Activated naive CD4-positive, alpha-beta T cell treated with anti-CD3 and anti-CD28 coated beads, Interleukin-2, amount 10 ng/mL, durations not matched to agents 7 days and 5 days (primary cell): ENCODE results near the gene SLX9.

Source experiments
- CTCF ChIA-PET: fragments of 350-600 bp; sonication (Branson Sonifier 250); formaldehyde crosslinking; loops from one replicate; lab custom pipeline; 2021; ENCODE audit warnings: antibody characterized with exemption; lab: Charles Lee
- DNase-seq: peaks from one replicate; pipeline ENCODE4 v3.0.0-alpha.2; 2020
- H3K27ac Mint-ChIP-seq: one replicate; pipeline ENCODE4 v1.8.0; 2021; ENCODE audit warnings: mild to moderate bottlenecking, moderate library complexity, mixed read lengths
- H3K27me3 Mint-ChIP-seq: one replicate; pipeline ENCODE4 v1.8.0; 2021; ENCODE audit warnings: mild to moderate bottlenecking, mixed read lengths
- H3K36me3 Mint-ChIP-seq: one replicate; pipeline ENCODE4 v1.8.0; 2021; ENCODE audit warnings: mixed read lengths
- H3K4me1 Mint-ChIP-seq: one replicate; pipeline ENCODE4 v1.8.0; 2021; ENCODE audit warnings: mixed read lengths
- H3K4me3 Mint-ChIP-seq: one replicate; pipeline ENCODE4 v1.8.0; 2021; ENCODE audit warnings: mild to moderate bottlenecking, moderate library complexity, mixed read lengths
- H3K9me3 Mint-ChIP-seq: one replicate; pipeline ENCODE4 v1.8.0; 2021; ENCODE audit warnings: mixed read lengths

The SLX9 gene

DNA sequence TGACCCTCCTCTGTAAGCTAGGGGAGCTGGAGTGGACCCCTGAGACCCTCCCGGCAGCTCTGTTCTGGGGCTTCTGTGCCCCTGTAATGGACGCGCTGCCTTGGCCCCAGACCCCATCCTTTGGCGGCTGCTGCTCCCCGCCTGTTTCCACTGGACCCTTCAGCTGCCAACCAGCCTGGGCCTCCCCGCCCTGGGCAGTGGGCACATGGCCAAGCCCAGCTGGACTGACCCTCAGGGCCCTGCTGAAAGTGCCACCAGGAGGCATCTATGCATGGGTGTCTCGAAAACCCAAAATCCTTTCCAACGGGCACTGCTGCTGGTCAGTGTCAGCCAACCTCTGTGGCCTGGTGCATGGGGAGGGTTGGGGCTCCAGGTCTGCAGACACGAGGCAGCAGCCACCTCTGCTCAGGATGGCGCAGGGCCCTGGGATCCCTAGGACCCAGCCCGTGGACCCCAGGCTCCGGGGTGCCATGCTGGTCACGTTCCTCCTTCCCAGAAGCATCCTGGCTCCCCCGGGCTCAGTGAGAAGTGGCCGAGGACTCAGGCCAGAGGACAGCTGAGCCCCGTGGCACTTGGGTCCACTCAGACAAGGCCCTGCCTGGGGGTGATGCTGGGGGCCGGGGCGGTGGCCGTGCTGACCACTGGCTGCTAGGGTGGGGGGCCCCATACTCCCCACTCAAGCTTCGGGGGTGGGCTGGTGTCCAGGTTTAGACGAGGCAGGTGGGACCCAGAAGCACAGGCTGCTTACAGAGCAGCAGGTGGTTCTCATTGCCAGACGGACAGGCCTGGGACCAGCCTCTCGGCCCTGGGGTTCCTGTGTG lies 46.9 kb downstream of the SLX9 start:
- Mint-ChIP-seq H3K4me1 (no peaks in the 10 kb centered on the region), H3K9me3 (no peaks in the 10 kb centered on the region), H3K36me3 (no peaks in the 10 kb centered on the region), H3K4me3 (no peak overlapping the region), H3K27ac (no peak overlapping the region), H3K27me3 (peaks cover 5% of the 10 kb centered on the region)
- CTCF ChIA-PET = no interaction called here
- no peak for DNase-seq

DNA sequence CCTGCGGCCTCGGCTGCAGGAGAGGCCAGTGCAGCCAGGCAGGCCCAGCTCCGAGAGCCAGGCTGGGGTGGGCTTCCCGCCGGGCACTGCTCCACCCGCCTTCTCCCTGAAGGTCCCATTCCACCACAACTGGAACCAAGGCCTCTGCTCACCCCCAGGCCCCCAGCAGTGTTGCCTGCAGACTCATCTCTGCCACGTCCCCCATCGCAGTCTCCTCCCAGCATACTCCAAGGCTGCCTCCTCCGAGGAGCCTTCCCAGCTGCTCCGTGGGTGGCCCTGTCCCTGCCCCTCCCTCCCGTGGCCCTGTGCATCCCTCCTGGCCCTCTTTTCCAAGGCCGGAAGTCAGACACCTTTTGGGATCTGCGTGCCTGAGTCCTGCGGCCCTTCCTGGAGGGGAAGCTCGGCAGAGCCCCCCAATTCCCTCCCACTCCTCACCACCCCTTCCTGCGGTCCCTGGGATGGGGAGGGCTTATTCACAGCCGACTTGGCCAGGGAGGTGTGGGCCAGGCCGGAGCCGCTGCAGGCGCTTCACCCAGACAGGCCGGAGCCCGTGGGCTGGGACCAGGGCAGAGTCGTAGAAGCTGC lies 47.6 kb downstream of the SLX9 start:
- no peak overlapping the region for H3K4me3 Mint-ChIP-seq
- H3K4me1 Mint-ChIP-seq = no peaks in the 10 kb centered on the region
- H3K27ac Mint-ChIP-seq = no peak overlapping the region
- no peaks in the 10 kb centered on the region for H3K9me3 Mint-ChIP-seq
- H3K27me3 Mint-ChIP-seq = peaks cover 5% of the 10 kb centered on the region
- no peaks in the 10 kb centered on the region for H3K36me3 Mint-ChIP-seq
- no peak for DNase-seq
- CTCF ChIA-PET = no interaction called here

DNA sequence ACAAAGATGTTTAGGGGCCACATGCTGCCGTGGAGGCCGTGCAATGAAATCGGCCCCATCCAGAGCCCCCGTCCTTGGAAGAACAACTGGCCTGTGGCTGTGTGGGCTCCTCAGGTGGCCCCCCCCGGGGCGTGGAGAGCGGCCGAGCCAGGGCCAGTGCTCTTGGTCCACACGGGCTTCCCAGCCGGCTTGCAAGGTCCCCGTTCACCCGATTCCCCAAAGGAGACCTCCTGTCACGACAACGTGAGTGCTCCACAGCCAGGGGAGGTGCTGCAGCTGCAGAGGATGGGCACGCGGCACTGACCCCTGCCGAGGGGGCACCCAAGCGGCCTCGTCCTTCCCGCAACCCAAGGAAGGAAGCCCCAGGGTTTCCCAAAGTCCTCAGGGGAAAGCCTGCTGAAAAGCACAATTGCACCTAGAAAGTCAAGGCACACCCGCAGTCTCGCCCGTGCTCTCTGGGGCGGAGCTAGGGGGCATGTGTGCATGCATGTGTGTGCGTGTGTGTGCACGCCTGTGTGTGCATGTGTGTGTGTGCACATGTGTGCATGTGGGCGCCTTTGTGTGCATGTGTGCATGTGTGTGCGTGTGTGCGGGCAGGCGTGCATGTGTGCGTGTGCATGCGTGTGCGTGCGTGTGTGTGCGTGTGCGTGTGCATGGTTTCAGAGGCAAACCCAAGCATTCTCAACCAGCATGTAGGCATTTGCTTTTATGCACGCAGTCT lies 48.2 kb downstream of the SLX9 start:
- DNase-seq = no peak
- H3K9me3 Mint-ChIP-seq = no peaks in the 10 kb centered on the region
- H3K36me3 Mint-ChIP-seq = no peaks in the 10 kb centered on the region
- no peak overlapping the region for H3K27ac Mint-ChIP-seq
- CTCF ChIA-PET = interaction anchor here (0.6 kb wide), 1 partner anchor 980 kb away, joined by 3 read pairs; no protein-coding TSS in a partner anchor
- no peaks in the 10 kb centered on the region for H3K4me1 Mint-ChIP-seq
- H3K27me3 Mint-ChIP-seq = peaks cover 5% of the 10 kb centered on the region
- H3K4me3 Mint-ChIP-seq = no peak overlapping the region

DNA sequence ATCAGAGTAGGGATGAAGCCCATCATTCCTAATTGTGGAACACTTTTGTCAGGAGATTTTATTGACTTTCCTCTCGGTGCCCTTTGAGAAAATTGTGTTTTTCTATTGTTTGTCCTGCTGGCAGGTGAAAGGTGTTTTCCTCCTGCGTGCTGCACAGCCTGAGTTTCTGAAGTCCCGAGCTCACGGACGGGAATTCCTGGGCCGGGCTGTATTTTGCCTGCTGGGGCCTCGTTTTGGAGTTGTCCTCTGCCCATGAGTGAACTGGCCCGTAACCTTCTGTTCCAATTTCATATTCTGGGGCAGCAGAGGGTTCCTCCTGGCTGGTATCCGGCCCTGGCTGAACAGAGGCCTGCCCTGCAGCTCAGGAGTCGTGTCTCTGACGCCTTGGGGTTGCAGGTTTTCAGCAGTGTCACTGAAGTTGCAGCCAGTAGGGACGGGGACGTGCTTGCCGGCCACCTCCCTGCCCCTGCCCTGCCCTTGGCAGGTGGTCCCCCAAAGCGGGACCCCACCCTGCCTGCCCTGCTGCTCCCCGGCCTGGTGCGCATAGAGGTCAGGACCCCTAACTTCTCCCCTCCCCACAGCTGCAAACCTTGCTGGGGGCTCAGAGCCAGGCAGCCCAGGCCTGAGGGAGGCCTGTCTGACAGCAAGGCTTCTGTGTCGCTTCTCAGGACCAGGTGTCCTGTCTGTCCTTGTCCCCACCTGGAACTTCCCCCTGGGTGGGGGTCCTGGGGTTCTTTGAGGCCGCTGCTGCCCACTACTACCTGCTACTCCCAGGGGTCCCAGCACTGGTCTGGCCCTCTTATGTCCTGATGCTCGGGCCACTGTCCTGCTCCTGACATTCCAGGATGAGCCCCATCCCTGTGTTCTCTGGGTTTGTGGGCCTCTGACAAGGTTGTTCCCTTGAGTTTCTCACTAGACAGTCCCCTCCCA lies 49.0 kb downstream of the SLX9 start:
- Mint-ChIP-seq H3K9me3 (no peaks in the 10 kb centered on the region), H3K36me3 (no peaks in the 10 kb centered on the region), H3K4me1 (no peaks in the 10 kb centered on the region), H3K27ac (no peak overlapping the region), H3K27me3 (peaks cover 5% of the 10 kb centered on the region), H3K4me3 (no peak overlapping the region)
- no peak for DNase-seq
- CTCF ChIA-PET = interaction anchor here (0.6 kb wide), 1 partner anchor 979 kb away, joined by 3 read pairs; no protein-coding TSS in a partner anchor

DNA sequence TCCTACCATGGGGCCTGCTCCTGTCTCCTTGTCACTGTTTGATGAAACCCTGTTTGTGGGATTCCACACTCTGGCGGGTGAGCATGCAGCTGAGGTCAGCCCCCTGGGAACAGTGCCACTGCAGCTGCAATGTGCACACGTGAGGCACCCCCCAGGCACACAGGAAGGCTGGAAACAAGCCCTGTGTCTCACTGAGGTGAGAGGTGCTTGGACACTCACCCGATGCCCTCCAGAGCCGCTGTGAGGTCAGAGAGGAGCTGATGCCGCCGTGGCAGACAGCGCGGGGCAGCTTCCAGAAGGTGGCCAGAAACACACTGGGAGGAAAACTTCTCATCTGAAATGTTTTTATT lies 49.7 kb downstream of the SLX9 start:
- DNase-seq = no peak
- Mint-ChIP-seq H3K4me3 (no peak overlapping the region), H3K9me3 (no peaks in the 10 kb centered on the region), H3K27ac (no peak overlapping the region), H3K27me3 (peaks cover 5% of the 10 kb centered on the region), H3K4me1 (no peaks in the 10 kb centered on the region), H3K36me3 (no peaks in the 10 kb centered on the region)
- CTCF ChIA-PET = no interaction called here

DNA sequence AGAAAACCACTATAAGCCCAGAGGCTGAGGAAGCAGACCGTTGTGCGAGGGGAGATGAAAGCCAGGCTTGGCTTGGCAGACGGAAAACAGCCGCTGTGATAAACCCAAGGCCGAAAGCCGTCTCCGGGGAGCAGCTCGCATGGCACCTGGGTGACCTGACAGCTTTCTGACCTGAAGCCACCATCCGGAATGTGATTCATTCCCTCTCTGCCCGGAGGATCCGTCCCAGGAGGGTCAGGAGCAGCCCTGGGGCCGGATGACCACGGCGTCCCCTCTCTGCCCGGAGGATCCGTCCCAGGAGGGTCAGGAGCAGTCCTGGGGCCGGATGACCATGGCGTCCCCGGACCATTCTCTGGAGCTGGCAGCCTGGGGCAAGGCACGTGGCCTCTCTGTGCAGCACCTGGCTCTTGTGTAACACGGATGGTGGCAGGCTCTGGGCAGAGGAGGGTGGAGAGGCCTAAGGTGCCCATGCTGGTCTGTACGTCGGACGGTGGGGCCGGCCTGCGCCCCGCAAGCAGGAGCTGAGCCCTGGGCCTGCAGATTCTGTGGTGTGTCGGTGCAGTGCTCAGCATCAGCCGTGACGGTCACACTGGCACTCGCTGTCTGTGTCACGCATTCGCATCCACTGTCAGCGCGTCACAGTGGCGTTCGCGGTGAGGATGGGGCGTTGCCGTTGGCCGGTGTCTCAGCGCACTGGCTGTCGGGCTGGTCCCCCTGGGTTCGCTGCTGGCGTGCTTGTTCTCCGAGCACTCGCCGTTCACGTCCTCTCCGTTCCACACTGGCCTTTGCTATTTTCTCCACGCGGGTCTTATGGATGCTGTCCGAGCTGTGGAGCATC lies 50.3 kb downstream of the SLX9 start:
- Mint-ChIP-seq H3K9me3 (no peaks in the 10 kb centered on the region), H3K36me3 (no peaks in the 10 kb centered on the region), H3K4me1 (no peaks in the 10 kb centered on the region), H3K4me3 (no peak overlapping the region), H3K27me3 (peaks cover 5% of the 10 kb centered on the region), H3K27ac (no peak overlapping the region)
- no peak for DNase-seq
- CTCF ChIA-PET = no interaction called here

DNA sequence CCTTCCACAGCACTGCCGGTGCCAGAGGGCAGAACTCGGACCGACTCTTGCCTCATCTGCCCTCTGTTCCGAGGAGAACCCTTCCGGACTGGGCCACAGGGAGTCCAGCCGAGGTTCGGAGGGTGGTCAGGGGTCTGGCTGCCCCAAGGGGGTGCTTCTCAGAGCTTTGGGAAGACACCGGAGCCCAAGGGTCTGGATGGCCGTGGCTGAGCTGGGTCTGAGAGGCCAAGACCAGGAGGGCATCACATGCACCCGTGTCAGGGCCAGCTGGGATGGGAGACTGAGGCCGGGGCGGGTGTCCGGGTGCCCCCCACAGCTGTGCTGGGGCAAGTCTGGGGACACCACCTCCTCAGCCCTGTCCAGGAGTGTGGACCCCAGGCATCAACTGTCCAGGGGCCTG lies 51.1 kb downstream of the SLX9 start:
- Mint-ChIP-seq H3K27ac (no peak overlapping the region), H3K9me3 (no peaks in the 10 kb centered on the region), H3K4me1 (no peaks in the 10 kb centered on the region), H3K4me3 (no peak overlapping the region), H3K36me3 (no peaks in the 10 kb centered on the region), H3K27me3 (peaks cover 5% of the 10 kb centered on the region)
- DNase-seq = no peak
- CTCF ChIA-PET = no interaction called here

DNA sequence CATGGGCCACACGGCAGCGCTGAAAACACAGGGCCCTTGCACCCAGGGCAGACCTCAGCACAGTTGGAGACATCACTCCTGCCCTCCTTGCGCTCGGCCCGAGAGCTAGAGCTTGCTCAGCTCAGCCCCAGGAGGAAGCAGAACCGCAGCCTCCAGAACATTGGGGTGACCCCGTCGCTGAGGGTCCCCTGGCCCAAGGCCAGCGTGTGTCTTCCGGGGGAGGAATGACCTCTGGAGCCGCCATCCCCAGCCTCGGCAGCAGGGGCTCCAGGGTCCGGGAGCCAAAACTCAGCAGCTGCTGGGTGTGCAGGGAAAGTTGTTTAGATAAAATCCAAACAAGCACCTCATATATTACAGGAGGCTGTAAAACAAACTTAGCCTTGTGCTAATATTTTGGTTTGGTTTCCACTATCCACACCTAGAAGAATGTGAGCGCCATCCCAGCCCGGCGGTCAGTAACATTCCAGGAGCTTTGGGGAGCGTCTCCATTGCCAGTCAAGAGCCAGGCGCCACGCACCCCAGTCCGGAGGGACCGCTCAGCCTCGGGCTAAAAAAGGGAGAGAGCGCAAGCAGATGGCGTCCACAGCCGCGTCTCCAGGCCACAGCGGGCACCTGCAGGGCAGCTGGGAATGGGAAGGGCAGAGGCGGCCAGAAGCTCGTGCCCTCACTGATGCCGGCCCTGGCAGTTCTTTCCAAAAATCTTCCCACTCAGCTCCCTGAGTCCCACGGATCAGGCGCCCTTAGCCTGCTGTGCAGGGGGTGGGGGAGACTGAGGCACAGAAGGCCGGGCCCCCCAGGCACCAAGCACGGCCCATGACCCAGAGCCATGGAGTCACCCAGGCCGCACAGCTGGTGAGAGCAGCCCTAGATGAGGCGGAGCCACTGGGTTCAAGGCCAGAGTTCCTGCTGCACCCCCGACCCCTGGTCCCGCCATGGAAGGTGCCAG lies 52.0 kb downstream of the SLX9 start:
- Mint-ChIP-seq H3K27ac (no peak overlapping the region), H3K9me3 (no peaks in the 10 kb centered on the region), H3K27me3 (peaks cover 5% of the 10 kb centered on the region), H3K36me3 (no peaks in the 10 kb centered on the region), H3K4me1 (no peaks in the 10 kb centered on the region), H3K4me3 (no peak overlapping the region)
- CTCF ChIA-PET = no interaction called here
- no peak for DNase-seq

DNA sequence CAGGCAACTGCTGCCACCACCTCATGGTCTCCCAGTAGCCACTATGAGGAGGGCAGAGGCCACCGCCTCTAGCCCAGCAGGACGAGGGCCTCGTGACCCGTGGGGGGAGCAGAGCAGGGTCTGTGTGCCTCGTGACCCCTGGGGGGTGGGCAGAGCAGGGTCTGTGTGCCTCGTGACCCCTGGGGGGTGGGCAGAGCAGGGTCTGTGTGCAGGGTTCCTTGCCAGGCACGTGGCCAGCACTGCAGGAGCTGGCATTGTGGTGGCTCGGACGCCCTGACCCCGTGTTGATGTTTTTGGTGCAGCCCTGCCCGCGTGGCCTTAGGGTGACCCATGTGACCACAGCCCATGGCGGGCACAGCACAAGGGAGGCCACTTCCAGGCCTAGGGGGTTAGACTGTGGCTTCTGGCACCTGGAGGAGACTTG lies 52.8 kb downstream of the SLX9 start:
- Mint-ChIP-seq H3K36me3 (no peaks in the 10 kb centered on the region), H3K27me3 (peaks cover 5% of the 10 kb centered on the region), H3K9me3 (no peaks in the 10 kb centered on the region), H3K4me3 (no peak overlapping the region), H3K4me1 (no peaks in the 10 kb centered on the region), H3K27ac (no peak overlapping the region)
- CTCF ChIA-PET = no interaction called here
- no peak for DNase-seq

DNA sequence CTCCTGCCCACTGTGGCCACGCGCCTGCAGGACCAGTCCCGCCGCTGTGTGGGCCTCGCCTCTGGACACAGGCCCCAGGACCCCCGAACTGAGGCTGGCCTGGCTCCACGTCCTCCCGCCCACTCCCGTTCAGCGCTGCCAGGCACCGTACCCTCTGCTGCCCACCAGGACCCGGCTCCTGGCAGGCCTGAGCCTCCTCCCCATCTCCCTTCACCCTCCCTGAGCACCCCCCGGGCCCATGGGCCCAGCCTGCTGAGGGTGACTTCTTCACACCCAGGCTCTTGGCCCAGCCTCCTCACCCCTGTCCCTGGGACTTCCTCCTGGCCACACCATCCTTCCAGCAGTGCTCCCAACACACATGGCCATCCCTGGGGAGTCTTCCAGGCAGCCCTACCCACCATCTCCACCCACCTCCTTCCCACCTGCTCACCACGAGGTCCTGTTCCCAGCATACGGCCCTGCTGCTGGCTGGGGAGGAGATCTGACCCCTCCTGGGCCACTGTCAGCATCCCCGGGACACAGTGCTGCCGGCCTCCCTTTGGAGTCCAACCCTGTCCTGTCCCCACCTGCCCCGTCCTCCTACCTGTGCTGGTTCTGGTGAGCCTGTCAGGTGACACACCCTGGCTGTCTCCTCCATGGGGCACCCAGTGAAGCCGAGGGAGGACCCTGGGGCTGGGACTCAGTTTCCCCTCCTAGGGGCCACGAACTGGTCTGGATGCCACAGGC lies 53.7 kb downstream of the SLX9 start:
- Mint-ChIP-seq H3K27me3 (peaks cover 5% of the 10 kb centered on the region), H3K4me3 (no peak overlapping the region), H3K9me3 (no peaks in the 10 kb centered on the region), H3K4me1 (no peaks in the 10 kb centered on the region), H3K36me3 (no peaks in the 10 kb centered on the region), H3K27ac (no peak overlapping the region)
- DNase-seq = no peak
- CTCF ChIA-PET = no interaction called here

DNA sequence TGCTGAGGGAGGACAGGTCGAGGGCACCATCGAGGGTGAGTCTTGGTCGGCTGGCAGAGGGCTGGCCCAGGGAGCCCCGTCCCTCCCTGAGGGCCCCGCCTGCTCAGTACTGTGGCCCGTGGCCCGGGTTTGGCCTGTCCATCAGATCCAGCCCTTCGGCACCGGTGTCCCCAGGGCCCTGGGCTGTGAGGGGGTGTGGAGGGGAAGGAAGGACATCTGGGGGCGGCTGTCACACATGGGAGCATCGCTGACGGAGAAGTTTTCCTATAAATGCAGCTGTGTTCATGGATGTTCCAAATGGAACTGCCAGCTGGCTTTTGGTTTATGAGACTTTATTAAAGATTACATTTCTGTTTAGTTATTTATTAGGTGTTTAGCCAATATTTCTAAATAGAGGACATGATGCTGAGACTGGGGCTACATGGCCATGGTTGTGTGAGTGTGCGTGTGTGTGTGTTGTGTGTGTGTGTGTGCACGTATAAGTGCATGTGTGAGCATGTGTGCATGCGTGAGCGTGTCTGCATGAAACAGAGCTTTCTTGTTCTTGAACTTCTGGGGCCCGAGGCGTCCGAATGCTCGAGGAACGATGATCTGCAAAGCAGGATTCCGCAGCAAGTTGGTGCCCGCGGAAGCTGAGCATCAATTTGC lies 54.3 kb downstream of the SLX9 start:
- no peaks in the 10 kb centered on the region for H3K36me3 Mint-ChIP-seq
- CTCF ChIA-PET = no interaction called here
- peaks cover 4% of the 10 kb centered on the region for H3K27me3 Mint-ChIP-seq
- no peaks in the 10 kb centered on the region for H3K4me1 Mint-ChIP-seq
- no peak overlapping the region for H3K27ac Mint-ChIP-seq
- no peak for DNase-seq
- H3K9me3 Mint-ChIP-seq = no peaks in the 10 kb centered on the region
- no peak overlapping the region for H3K4me3 Mint-ChIP-seq
